ENCODE measurements around the gene CNTRL. TPM values are rescaled to one million over a fixed set of nuclear protein-coding genes. Genes with fewer than 3 reads are reported as not detected.
A peak's percentile ranks its signal among the peaks of the same experiment; 100 is the strongest.

CNTRL gene
- total RNA-seq, 1 experiment from 2014 or later: 94.6 TPM

DNA sequence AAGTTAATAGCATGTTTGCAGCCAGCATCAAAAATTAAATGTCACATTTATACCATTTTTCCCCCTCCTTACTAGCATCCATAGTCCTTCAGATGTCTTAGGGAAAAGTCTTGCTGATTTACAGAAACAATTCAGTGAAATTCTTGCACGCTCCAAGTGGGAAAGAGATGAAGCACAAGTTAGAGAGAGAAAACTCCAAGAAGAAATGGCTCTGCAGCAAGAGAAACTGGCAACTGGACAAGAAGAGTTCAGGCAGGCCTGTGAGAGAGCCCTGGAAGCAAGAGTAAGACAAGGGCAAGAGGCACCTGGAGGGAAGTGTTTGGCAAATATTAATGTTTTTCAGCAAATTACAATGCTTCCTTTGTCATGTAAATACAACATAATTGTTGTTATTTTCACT, 66.6 kb downstream of the CNTRL start:
- Histone ChIP-seq H3K4me1 (ENCODE audit: low read length) (no peaks in the 10 kb centered on the region), H3K9me3 (ENCODE audit: low read length) (no peaks in the 10 kb centered on the region), H3K27ac (ENCODE audit: low read length) (no peak overlapping the region), H3K9me2 (replicated peaks; ENCODE audit: insufficient read depth, low read length) (no peaks in the 10 kb centered on the region), H3K36me3 (ENCODE audit: insufficient read depth, low read length) (peaks cover 88% of the 10 kb centered on the region), H3K9ac (ENCODE audit: low read length) (no peak overlapping the region), H3K27me3 (ENCODE audit: low read length) (no peaks in the 10 kb centered on the region), H4K20me1 (ENCODE audit: insufficient read depth, low read depth, low read length) (no peaks in the 10 kb centered on the region), H3K4me3 (ENCODE audit: low read length) (no peak overlapping the region), H3K79me2 (ENCODE audit: low read length) (peaks cover 31% of the 10 kb centered on the region), H2AFZ (ENCODE audit: low read length) (no peak overlapping the region), H3K4me2 (ENCODE audit: low read depth, low read length, poor library complexity, severe bottlenecking) (no peak overlapping the region)
- DNase-seq: no peak

GRCh38 chr9:121141706-121142105, 67.0 kb downstream of the CNTRL start:
- H4K20me1 ChIP-seq (ENCODE audit: insufficient read depth, low read depth, low read length): no peaks in the 10 kb centered on the region
- H3K9ac ChIP-seq (ENCODE audit: low read length): no peak overlapping the region
- H3K4me1 ChIP-seq (ENCODE audit: low read length): no peaks in the 10 kb centered on the region
- no peaks in the 10 kb centered on the region for H3K9me2 ChIP-seq (replicated peaks; ENCODE audit: insufficient read depth, low read length)
- no peak overlapping the region for H3K4me2 ChIP-seq (ENCODE audit: low read depth, low read length, poor library complexity, severe bottlenecking)
- DNase-seq: no peak
- H3K27ac ChIP-seq (ENCODE audit: low read length): no peak overlapping the region
- no peak overlapping the region for H2AFZ ChIP-seq (ENCODE audit: low read length)
- H3K27me3 ChIP-seq (ENCODE audit: low read length): no peaks in the 10 kb centered on the region
- H3K9me3 ChIP-seq (ENCODE audit: low read length): no peaks in the 10 kb centered on the region
- H3K4me3 ChIP-seq (ENCODE audit: low read length): no peak overlapping the region
- H3K79me2 ChIP-seq (ENCODE audit: low read length): peaks cover 28% of the 10 kb centered on the region
- H3K36me3 ChIP-seq (ENCODE audit: insufficient read depth, low read length): peaks cover 88% of the 10 kb centered on the region

DNA sequence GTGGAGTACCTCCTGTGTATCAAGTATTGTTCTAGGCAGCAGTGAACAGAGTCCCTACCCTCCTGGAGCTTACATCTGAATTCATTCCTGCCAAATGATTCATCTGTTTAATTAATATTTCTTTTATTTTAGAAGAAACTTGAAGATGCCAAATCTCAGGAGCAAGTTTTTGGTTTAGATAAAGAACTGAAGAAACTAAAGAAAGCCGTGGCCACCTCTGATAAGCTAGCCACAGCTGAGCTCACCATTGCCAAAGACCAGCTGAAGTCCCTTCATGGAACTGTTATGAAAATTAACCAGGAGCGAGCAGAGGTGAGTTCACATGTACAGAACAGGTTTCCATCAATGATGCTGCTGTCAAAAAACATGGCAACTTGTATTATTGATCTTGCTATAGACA, 69.0 kb downstream of the CNTRL start:
- no peak overlapping the region for H2AFZ ChIP-seq (ENCODE audit: low read length)
- no peak overlapping the region for H3K4me3 ChIP-seq (ENCODE audit: low read length)
- H4K20me1 ChIP-seq (ENCODE audit: insufficient read depth, low read depth, low read length): no peaks in the 10 kb centered on the region
- no peaks in the 10 kb centered on the region for H3K27me3 ChIP-seq (ENCODE audit: low read length)
- no peak overlapping the region for H3K9ac ChIP-seq (ENCODE audit: low read length)
- H3K79me2 ChIP-seq (ENCODE audit: low read length): peaks cover 16% of the 10 kb centered on the region
- H3K9me2 ChIP-seq (replicated peaks; ENCODE audit: insufficient read depth, low read length): no peaks in the 10 kb centered on the region
- H3K36me3 ChIP-seq (ENCODE audit: insufficient read depth, low read length): peaks cover 87% of the 10 kb centered on the region
- no peaks in the 10 kb centered on the region for H3K4me1 ChIP-seq (ENCODE audit: low read length)
- no peak overlapping the region for H3K4me2 ChIP-seq (ENCODE audit: low read depth, low read length, poor library complexity, severe bottlenecking)
- no peaks in the 10 kb centered on the region for H3K9me3 ChIP-seq (ENCODE audit: low read length)
- no peak overlapping the region for H3K27ac ChIP-seq (ENCODE audit: low read length)
- no peak for DNase-seq

DNA sequence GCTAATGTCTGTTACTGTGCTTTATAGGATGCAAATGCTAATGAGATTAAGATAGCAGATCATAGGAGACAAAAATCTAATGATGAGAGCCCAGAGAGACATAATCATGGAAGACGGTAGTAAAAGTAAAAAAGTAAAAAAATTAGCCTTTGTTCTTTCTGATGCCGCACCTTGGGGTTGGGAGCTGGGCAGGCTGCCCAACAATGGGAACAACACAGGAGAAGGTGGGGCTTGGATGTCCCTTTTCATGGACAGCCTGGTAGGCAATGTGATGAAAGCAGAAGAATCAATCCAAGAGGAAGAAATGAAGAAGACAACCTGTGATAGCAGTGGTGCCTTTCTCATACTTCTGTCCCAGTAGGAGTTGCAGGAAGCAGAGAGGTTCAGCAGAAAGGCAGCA, 69.7 kb downstream of the CNTRL start:
- Histone ChIP-seq H2AFZ (ENCODE audit: low read length) (no peak overlapping the region), H3K27ac (ENCODE audit: low read length) (no peak overlapping the region), H3K27me3 (ENCODE audit: low read length) (no peaks in the 10 kb centered on the region), H3K36me3 (ENCODE audit: insufficient read depth, low read length) (peaks cover 87% of the 10 kb centered on the region), H3K9me3 (ENCODE audit: low read length) (no peaks in the 10 kb centered on the region), H3K79me2 (ENCODE audit: low read length) (peaks cover 13% of the 10 kb centered on the region), H3K9me2 (replicated peaks; ENCODE audit: insufficient read depth, low read length) (no peaks in the 10 kb centered on the region), H3K4me3 (ENCODE audit: low read length) (no peak overlapping the region), H3K4me2 (ENCODE audit: low read depth, low read length, poor library complexity, severe bottlenecking) (no peak overlapping the region), H3K4me1 (ENCODE audit: low read length) (no peaks in the 10 kb centered on the region), H4K20me1 (ENCODE audit: insufficient read depth, low read depth, low read length) (no peaks in the 10 kb centered on the region), H3K9ac (ENCODE audit: low read length) (no peak overlapping the region)
- no peak for DNase-seq

DNA sequence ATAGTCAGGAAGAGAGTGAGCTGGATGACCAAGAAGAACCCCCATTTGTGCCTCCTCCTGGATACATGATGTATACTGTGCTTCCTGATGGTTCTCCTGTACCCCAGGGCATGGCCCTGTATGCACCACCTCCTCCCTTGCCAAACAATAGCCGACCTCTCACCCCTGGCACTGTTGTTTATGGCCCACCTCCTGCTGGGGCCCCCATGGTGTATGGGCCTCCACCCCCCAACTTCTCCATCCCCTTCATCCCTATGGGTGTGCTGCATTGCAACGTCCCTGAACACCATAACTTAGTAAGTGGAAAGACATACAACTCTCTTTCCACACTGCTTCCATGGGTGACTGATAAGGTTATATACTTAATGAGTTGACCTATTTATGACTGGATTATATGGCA, 75.4 kb downstream of the CNTRL start:
- peaks cover 51% of the 10 kb centered on the region for H3K4me1 ChIP-seq (ENCODE audit: low read length)
- no peaks in the 10 kb centered on the region for H3K9me3 ChIP-seq (ENCODE audit: low read length)
- H4K20me1 ChIP-seq (ENCODE audit: insufficient read depth, low read depth, low read length): no peaks in the 10 kb centered on the region
- H3K27ac ChIP-seq (ENCODE audit: low read length): no peak overlapping the region
- no peaks in the 10 kb centered on the region for H3K27me3 ChIP-seq (ENCODE audit: low read length)
- H3K36me3 ChIP-seq (ENCODE audit: insufficient read depth, low read length): peaks cover 78% of the 10 kb centered on the region
- H3K4me3 ChIP-seq (ENCODE audit: low read length): no peak overlapping the region
- no peak overlapping the region for H3K9ac ChIP-seq (ENCODE audit: low read length)
- no peak overlapping the region for H2AFZ ChIP-seq (ENCODE audit: low read length)
- no peaks in the 10 kb centered on the region for H3K9me2 ChIP-seq (replicated peaks; ENCODE audit: insufficient read depth, low read length)
- H3K4me2 ChIP-seq (ENCODE audit: low read depth, low read length, poor library complexity, severe bottlenecking): no peak overlapping the region
- no peak for DNase-seq
- H3K79me2 ChIP-seq (ENCODE audit: low read length): peaks cover 18% of the 10 kb centered on the region

DNA sequence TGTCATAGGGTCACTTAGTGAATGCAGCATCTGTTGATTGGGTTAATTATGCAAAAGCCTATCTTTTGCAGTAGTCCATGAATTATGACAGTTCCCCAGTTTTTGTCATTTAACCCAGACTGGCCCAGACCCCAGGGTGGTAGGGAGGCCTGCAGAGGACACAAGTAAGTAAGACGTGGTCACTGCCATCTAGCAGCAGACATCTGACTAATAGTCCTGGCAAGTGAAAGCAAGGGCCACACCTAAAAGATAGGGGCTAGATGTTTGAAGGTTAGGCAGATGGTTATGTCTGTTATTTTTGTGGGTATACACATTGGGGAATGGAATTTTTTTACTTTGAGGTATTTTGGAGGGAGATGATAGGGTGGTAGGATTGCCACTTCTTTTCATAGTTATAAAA, 78.9 kb downstream of the CNTRL start:
- peaks cover 77% of the 10 kb centered on the region for H3K36me3 ChIP-seq (ENCODE audit: insufficient read depth, low read length)
- no peak overlapping the region for H3K9ac ChIP-seq (ENCODE audit: low read length)
- H3K9me2 ChIP-seq (replicated peaks; ENCODE audit: insufficient read depth, low read length): no peaks in the 10 kb centered on the region
- H3K4me1 ChIP-seq (ENCODE audit: low read length): peaks cover 84% of the 10 kb centered on the region
- H3K27me3 ChIP-seq (ENCODE audit: low read length): no peaks in the 10 kb centered on the region
- no peaks in the 10 kb centered on the region for H3K9me3 ChIP-seq (ENCODE audit: low read length)
- peaks cover 32% of the 10 kb centered on the region for H3K79me2 ChIP-seq (ENCODE audit: low read length)
- H3K27ac ChIP-seq (ENCODE audit: low read length): peak overlapping the region; percentile 93
- no peak overlapping the region for H3K4me2 ChIP-seq (ENCODE audit: low read depth, low read length, poor library complexity, severe bottlenecking)
- DNase-seq: no peak
- H2AFZ ChIP-seq (ENCODE audit: low read length): no peak overlapping the region
- H3K4me3 ChIP-seq (ENCODE audit: low read length): no peak overlapping the region
- H4K20me1 ChIP-seq (ENCODE audit: insufficient read depth, low read depth, low read length): no peaks in the 10 kb centered on the region

DNA sequence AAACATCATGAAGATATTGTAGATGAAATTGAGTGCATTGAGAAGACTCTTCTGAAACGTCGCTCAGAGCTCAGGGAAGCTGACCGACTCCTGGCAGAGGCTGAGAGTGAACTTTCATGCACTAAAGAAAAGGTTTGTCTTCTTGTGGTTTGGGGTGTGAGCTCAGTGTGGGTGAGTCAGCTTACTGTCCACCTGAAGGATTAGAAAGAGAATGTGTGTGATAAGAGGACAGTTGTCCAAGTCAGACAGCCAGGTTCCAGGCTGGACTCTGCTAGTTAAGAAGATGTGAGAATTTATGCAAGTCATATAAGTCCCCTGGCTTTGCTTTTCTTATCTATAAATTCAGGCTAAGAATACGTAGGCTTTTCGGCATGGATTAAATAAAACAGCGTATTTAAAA, 80.0 kb downstream of the CNTRL start:
- peaks cover 96% of the 10 kb centered on the region for H3K4me1 ChIP-seq (ENCODE audit: low read length)
- H3K36me3 ChIP-seq (ENCODE audit: insufficient read depth, low read length): peaks cover 70% of the 10 kb centered on the region
- H2AFZ ChIP-seq (ENCODE audit: low read length): no peak overlapping the region
- no peaks in the 10 kb centered on the region for H3K9me3 ChIP-seq (ENCODE audit: low read length)
- peaks cover 38% of the 10 kb centered on the region for H3K79me2 ChIP-seq (ENCODE audit: low read length)
- H3K27me3 ChIP-seq (ENCODE audit: low read length): no peaks in the 10 kb centered on the region
- no peak overlapping the region for H3K4me3 ChIP-seq (ENCODE audit: low read length)
- H3K27ac ChIP-seq (ENCODE audit: low read length): peak overlapping the region; percentile 93
- DNase-seq: no peak
- no peak overlapping the region for H3K4me2 ChIP-seq (ENCODE audit: low read depth, low read length, poor library complexity, severe bottlenecking)
- no peaks in the 10 kb centered on the region for H4K20me1 ChIP-seq (ENCODE audit: insufficient read depth, low read depth, low read length)
- H3K9ac ChIP-seq (ENCODE audit: low read length): no peak overlapping the region
- no peaks in the 10 kb centered on the region for H3K9me2 ChIP-seq (replicated peaks; ENCODE audit: insufficient read depth, low read length)

- H4K20me1 ChIP-seq (ENCODE audit: insufficient read depth, low read depth, low read length): no peaks in the 10 kb centered on the region
- H3K9ac ChIP-seq (ENCODE audit: low read length): peak overlapping the region; percentile 68
- no peak overlapping the region for H2AFZ ChIP-seq (ENCODE audit: low read length)
- H3K27me3 ChIP-seq (ENCODE audit: low read length): no peaks in the 10 kb centered on the region
- H3K9me2 ChIP-seq (replicated peaks; ENCODE audit: insufficient read depth, low read length): no peaks in the 10 kb centered on the region
- DNase-seq: peak; percentile 97
- H3K9me3 ChIP-seq (ENCODE audit: low read length): no peaks in the 10 kb centered on the region
- H3K4me2 ChIP-seq (ENCODE audit: low read depth, low read length, poor library complexity, severe bottlenecking): peak overlapping the region; percentile 75
- peak overlapping the region; percentile 93 for H3K27ac ChIP-seq (ENCODE audit: low read length)
- H3K4me3 ChIP-seq (ENCODE audit: low read length): peak overlapping the region; percentile 52
- peaks cover 42% of the 10 kb centered on the region for H3K79me2 ChIP-seq (ENCODE audit: low read length)
- peaks cover 69% of the 10 kb centered on the region for H3K36me3 ChIP-seq (ENCODE audit: insufficient read depth, low read length)
- peaks cover 97% of the 10 kb centered on the region for H3K4me1 ChIP-seq (ENCODE audit: low read length)
These were observed 81.5 kb downstream of the CNTRL start for GRCh38 chr9:121156263-121156731.

DNA sequence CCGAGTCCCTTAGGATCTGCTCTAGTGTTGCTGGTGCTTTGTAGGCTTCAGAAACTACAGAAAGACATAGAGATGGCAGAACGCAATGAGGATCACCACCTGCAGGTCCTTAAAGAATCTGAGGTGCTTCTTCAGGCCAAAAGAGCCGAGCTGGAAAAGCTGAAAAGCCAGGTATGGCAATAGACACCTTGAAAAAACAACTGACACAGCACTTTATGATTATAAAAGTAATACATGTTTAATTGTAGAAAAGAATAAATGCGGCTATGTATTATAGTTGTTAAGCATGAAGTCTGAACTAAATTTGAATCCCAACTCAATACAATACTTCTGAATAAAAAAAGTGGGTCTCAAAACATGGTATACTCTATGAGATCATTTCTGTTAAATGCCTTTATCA, 83.2 kb downstream of the CNTRL start:
- H3K9me3 ChIP-seq (ENCODE audit: low read length): no peaks in the 10 kb centered on the region
- H2AFZ ChIP-seq (ENCODE audit: low read length): no peak overlapping the region
- H3K79me2 ChIP-seq (ENCODE audit: low read length): peaks cover 50% of the 10 kb centered on the region
- peaks cover 76% of the 10 kb centered on the region for H3K36me3 ChIP-seq (ENCODE audit: insufficient read depth, low read length)
- peak overlapping the region; percentile 93 for H3K27ac ChIP-seq (ENCODE audit: low read length)
- peaks cover 85% of the 10 kb centered on the region for H3K4me1 ChIP-seq (ENCODE audit: low read length)
- H3K27me3 ChIP-seq (ENCODE audit: low read length): no peaks in the 10 kb centered on the region
- no peak overlapping the region for H3K4me3 ChIP-seq (ENCODE audit: low read length)
- H3K9ac ChIP-seq (ENCODE audit: low read length): peak overlapping the region; percentile 44
- DNase-seq: no peak
- H4K20me1 ChIP-seq (ENCODE audit: insufficient read depth, low read depth, low read length): no peaks in the 10 kb centered on the region
- no peaks in the 10 kb centered on the region for H3K9me2 ChIP-seq (replicated peaks; ENCODE audit: insufficient read depth, low read length)
- peak overlapping the region; percentile 75 for H3K4me2 ChIP-seq (ENCODE audit: low read depth, low read length, poor library complexity, severe bottlenecking)

All from Karpas-422 (cell line).